ENCODE data around the gene SLC9A8.
"Not testable (repeated sequence)": the region's sequence is repeated elsewhere in the genome, so short reads cannot be mapped to it uniquely, and the experiment has no call there.

Gene SLC9A8

DNA sequence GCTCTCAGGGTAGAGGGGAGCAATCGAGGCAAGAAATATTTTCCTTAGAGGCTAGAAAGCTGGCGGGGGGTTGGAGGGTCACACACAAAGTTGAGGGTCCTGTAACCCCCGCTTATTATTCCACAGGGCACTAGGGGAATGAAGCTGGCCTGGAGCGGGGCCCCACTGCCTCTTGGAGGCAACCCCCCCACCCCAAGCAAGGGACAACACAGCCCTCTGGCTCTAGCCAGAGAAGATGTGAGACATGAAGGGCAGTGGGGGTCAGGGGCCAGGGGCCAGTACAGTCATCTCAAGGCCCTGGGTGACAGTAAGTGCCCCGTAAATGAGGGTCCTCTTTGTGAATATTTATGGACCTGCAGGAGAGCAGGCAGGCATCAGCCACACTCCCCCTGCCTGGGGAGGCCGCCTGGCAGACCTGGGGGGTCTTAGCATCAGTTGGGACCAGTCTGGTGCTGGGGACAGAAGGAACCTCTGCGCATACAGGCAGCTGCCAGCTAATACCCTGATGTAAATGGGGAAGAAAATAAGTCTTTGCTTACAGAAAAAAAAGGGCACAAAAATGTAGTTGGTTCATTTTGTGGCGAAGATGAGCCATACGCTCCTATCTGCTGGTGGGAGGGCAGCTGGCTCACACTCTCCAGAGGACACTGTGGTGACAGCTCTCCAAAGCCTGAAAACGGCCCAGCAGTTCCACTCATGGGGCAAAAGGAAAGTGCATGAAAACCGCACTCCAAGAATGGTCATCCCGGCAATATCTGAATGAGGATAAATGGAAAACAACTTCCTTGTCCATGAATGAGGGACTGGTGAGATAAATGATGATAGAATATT is 80.8 kb downstream of the SLC9A8 start:
- DNase-seq (ENCODE audit: low read depth, low spot score), result no peak
- H3K4me3 ChIP-seq (ENCODE audit: low read depth, low read length), result no peak overlapping the region
- CTCF ChIA-PET, result interaction anchor here (0.6 to 8.9 kb wide), 10 partner anchors 9 to 351 kb away, joined by 3 to 158 read pairs (median 3); no protein-coding TSS in a partner anchor
- TF ChIP-seq, protein P1, sequence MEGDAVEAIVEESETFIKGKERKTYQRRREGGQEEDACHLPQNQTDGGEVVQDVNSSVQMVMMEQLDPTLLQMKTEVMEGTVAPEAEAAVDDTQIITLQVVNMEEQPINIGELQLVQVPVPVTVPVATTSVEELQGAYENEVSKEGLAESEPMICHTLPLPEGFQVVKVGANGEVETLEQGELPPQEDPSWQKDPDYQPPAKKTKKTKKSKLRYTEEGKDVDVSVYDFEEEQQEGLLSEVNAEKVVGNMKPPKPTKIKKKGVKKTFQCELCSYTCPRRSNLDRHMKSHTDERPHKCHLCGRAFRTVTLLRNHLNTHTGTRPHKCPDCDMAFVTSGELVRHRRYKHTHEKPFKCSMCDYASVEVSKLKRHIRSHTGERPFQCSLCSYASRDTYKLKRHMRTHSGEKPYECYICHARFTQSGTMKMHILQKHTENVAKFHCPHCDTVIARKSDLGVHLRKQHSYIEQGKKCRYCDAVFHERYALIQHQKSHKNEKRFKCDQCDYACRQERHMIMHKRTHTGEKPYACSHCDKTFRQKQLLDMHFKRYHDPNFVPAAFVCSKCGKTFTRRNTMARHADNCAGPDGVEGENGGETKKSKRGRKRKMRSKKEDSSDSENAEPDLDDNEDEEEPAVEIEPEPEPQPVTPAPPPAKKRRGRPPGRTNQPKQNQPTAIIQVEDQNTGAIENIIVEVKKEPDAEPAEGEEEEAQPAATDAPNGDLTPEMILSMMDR (IDR thresholded peaks at IDR 0.05; ENCODE audit: insufficient read depth, low read length, missing control alignments), result no peak
- POLR2A ChIA-PET, result no interaction called here

DNA sequence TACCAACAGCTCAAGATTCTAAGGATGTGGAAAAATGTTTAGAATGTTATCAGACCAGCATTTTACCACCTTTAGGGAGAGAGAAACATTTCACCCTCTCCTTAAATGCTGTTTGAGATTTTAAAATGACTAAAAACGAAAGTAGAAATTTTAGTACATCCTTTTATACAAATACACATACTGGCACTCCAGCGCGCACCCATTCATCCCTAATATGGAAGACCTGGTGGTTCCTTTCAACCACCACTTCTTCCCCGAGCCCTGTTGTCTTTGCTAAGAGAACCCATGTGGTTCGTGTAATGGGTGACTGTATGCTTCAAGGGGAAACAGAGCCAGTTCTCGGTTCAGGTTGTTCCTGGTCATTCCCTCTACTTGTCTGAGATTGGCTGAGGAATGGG is 81.4 kb downstream of the SLC9A8 start:
- no peak for DNase-seq (ENCODE audit: low read depth, low spot score)
- POLR2A ChIA-PET, result no interaction called here
- TF ChIP-seq, protein P1 (IDR thresholded peaks at IDR 0.05; ENCODE audit: insufficient read depth, low read length, missing control alignments), result no peak
- CTCF ChIA-PET, result interaction anchor here (1.2 to 8.9 kb wide), 5 partner anchors 9 to 352 kb away, joined by 3 to 158 read pairs (median 5); no protein-coding TSS in a partner anchor
- H3K4me3 ChIP-seq (ENCODE audit: low read depth, low read length), result no peak overlapping the region

DNA sequence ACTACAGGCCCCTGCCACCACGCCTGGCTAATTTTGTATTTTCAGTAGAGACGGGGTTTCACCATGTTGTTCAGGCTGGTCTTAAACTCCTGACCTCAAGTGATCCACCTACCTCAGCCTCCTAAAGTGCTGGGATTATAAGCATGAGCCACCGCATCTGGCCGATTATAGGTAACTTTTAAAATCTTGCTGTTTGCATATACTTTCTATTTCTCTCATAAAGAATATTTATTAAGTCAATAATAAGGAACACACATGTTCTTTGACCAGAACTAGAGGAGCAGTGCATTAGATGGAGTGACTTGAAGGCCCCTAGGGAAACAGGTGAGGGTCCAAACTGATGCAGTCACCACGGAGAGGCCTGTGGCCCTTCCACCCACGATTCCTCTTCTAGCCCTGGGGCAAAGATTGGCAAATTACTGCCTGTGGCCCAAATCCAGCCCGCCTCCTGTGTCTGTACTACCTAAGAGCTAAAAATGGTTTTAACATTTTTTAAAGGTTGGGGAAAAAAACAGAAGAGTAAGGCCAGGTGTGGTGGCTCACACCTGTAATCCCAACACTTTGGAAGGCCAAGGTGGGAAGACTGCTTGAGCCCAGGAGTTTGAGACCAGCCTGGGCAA is 83.0 kb downstream of the SLC9A8 start:
- not testable (repeated sequence) for DNase-seq (ENCODE audit: low read depth, low spot score); H3K4me3 ChIP-seq (ENCODE audit: low read depth, low read length)
- ChIA-PET POLR2A (interaction anchor here (0.7 kb wide), 1 partner anchor 313 kb away, joined by 3 read pairs; no protein-coding TSS in a partner anchor), CTCF (interaction anchor here (1.6 kb wide), 1 partner anchor 285 kb away, joined by 5 read pairs; no protein-coding TSS in a partner anchor)

DNA sequence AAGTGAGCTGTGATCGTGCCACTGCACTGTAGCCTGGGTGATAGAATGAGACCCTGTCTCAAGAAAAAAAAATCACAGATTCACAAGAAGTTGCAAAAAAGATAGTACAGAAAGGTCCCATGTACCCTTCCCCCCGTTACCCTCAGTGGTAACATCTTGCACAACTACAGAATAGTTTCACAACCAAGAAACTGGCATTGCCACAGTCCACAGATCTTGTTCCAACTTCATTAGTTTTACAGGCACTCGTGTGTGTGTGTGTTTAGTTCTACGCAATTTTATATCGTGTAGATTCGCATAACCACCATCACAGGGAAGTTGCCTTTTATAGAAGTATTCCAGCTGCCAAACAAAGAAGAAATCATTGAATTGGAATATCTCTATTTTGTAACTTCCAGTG is 83.6 kb downstream of the SLC9A8 start:
- ChIA-PET CTCF (interaction anchor here (0.8 to 2.4 kb wide), 3 partner anchors 9 to 286 kb away, joined by 3 to 16 read pairs (median 5); no protein-coding TSS in a partner anchor), POLR2A (interaction anchor here (0.5 kb wide), 1 partner anchor 221 kb away, joined by 3 read pairs; no protein-coding TSS in a partner anchor)
- DNase-seq (ENCODE audit: low read depth, low spot score), result no peak
- TF ChIP-seq, protein P1 (IDR thresholded peaks at IDR 0.05; ENCODE audit: insufficient read depth, low read length, missing control alignments), result no peak
- no peak overlapping the region for H3K4me3 ChIP-seq (ENCODE audit: low read depth, low read length)

DNA sequence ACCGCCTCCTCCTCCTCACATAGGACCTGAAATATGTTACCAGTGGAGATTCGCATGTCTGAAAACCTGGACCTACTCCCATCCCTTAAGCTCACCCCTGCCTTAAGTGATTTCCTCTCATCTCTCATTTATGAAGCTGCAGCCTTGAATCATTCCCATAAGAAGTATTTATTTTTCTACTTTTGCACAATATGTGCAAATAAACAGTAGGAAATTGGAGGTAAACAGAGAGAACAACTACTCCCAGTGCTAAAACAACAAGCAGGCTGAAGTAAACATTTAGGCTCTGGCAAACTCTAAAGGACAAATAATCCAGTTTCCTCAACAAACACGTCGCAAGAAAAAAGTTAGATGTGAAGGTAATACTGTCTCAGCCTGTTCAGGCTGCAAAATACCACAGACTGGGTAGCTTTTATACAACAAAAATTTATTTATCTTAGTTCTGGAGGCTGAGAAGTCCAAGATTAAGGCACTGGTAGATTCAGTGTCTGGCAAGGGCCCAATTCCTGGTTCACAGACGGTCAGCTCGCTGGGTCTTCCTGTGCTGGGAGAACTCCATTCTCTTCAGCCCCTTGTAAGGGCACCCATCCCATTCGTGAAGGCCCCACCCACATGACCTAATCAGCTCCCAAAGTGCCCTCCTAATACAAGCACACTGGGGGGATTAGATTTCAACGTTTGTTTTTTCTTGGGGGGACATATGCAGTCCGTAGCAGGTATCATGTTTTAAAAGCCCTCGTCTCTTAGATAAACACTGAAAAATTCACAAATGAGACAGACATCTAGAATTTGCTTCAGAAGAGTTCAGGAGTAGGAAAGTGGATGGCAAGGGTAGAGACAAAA is 87.1 kb downstream of the SLC9A8 start:
- H3K4me3 ChIP-seq (ENCODE audit: low read depth, low read length), result no peak overlapping the region
- DNase-seq (ENCODE audit: low read depth, low spot score), result no peak
- POLR2A ChIA-PET, result no interaction called here
- CTCF ChIA-PET, result interaction anchor here (0.9 to 16.4 kb wide), 2 partner anchors 10 to 79 kb away, joined by 3 to 158 read pairs; no protein-coding TSS in a partner anchor
- TF ChIP-seq, protein P1 (IDR thresholded peaks at IDR 0.05; ENCODE audit: insufficient read depth, low read length, missing control alignments), result no peak

DNA sequence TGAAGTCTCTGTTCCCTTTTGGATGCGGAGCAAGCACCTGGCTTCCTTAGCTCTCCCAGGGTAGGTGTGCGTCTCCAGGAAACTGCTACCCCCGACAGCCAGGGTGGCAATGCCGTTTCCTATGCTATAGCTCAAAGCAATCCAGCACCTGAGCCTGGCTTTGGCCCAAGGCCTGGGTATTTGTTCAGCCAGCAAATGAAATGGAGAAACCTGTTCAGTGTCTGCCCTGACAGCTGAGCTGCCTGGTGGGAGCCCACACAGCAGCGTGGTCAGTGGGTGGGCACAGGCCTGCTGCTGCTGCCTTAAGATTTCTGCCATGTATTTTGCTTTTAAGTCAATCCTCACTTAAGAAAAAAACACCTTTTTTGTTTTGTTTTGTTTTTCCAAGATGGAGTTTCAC is 89.0 kb downstream of the SLC9A8 start:
- ChIA-PET CTCF (interaction anchor here (0.7 to 16.4 kb wide), 5 partner anchors 9 to 360 kb away, joined by 3 to 158 read pairs (median 3); partner anchors contain the start of gene RNF114), POLR2A (no interaction called here)
- H3K4me3 ChIP-seq (ENCODE audit: low read depth, low read length), result no peak overlapping the region
- TF ChIP-seq, protein P1 (IDR thresholded peaks at IDR 0.05; ENCODE audit: insufficient read depth, low read length, missing control alignments), result no peak
- DNase-seq (ENCODE audit: low read depth, low spot score), result no peak
